D341Med (cell line): ENCODE results near the gene LCN2.

Source experiments
- DNase-seq: peaks from one replicate; pipeline ENCODE4 v3.0.0; 2012; ENCODE audit warnings: low spot score

Gene LCN2

GRCh38 chr9:128201441-128202369, 52.5 kb downstream of the LCN2 start:
- DNase-seq: no peak

GRCh38 chr9:128202648-128203023, 53.4 kb downstream of the LCN2 start:
- DNase-seq: no peak
